ENCODE results near the gene ZNF280C. TPM values are rescaled to one million over a fixed set of nuclear protein-coding genes. Genes with fewer than 3 reads are reported as not detected.
A peak's percentile ranks its signal among the peaks of the same experiment; 100 is the strongest.

Gene ZNF280C
- total RNA-seq, 1 experiment from 2014 or later, result 4.6 TPM

GRCh38 chrX:130165181-130165702, 103.5 kb downstream of the ZNF280C start:
- H3K9me3 ChIP-seq (ENCODE audit: low read length), result no peaks in the 10 kb centered on the region
- no peaks in the 10 kb centered on the region for H3K27me3 ChIP-seq (ENCODE audit: low read length)
- TF ChIP-seq EZH2phosphoT487 (IDR thresholded peaks at IDR 0.05; ENCODE audit: borderline replicate concordance, low read length), result no peak
- no peak for TF ChIP-seq EZH2 (IDR thresholded peaks at IDR 0.05; ENCODE audit: low read length, unreplicated experiment)
- no peak for TF ChIP-seq CTCF (conservative IDR thresholded peaks at IDR 0.05; ENCODE audit: low read depth, low read length)
- intact Hi-C loops (cut with micrococcal nuclease), result loop anchor here (10.0 kb wide), 1 partner anchor 50 kb away; the partner anchor contains the start of gene ELF4
- H3K79me2 ChIP-seq (ENCODE audit: low read length), result peaks cover 45% of the 10 kb centered on the region
- H3K9me2 ChIP-seq (replicated peaks; ENCODE audit: low read length), result no peaks in the 10 kb centered on the region
- ChIA-PET CTCF (interaction anchor here (0.5 to 0.9 kb wide), 2 partner anchors 89 to 105 kb away, joined by 3 to 4 read pairs; no protein-coding TSS in a partner anchor), POLR2A (ENCODE audit: unreplicated experiment) (no interaction called here)
- TSS peak; percentile 79 for BruUV-seq (replicated peaks)
- peak overlapping the region; percentile 89 for H3K9ac ChIP-seq (ENCODE audit: low read length)
- DNase-seq (no peak), ATAC-seq (no peak)
- peak overlapping the region; percentile 92 for H2AFZ ChIP-seq (ENCODE audit: low read length)
- H4K20me1 ChIP-seq (ENCODE audit: low read length), result no peaks in the 10 kb centered on the region
- peaks cover 14% of the 10 kb centered on the region for H3K4me1 ChIP-seq (ENCODE audit: insufficient read depth, low read length)
- peak overlapping the region; percentile 93 for H3K4me2 ChIP-seq (ENCODE audit: low read length)
- no peaks in the 10 kb centered on the region for H3K36me3 ChIP-seq (ENCODE audit: low read depth, low read length)
- no peaks in the 10 kb centered on the region for H3F3A ChIP-seq (ENCODE audit: low read length, unreplicated experiment)
- peak overlapping the region; percentile 77 for H3K4me3 ChIP-seq (ENCODE audit: low read length)
- H3K27ac ChIP-seq (ENCODE audit: low read length), result peak overlapping the region; percentile 87

GRCh38 chrX:130163398-130163797, 105.3 kb downstream of the ZNF280C start:
- ATAC-seq, result no peak
- peaks cover 58% of the 10 kb centered on the region for H3K79me2 ChIP-seq (ENCODE audit: low read length)

More at GRCh38 chrX:130163398-130163797, 105.3 kb downstream of the ZNF280C start:
- H3K4me2 ChIP-seq (ENCODE audit: low read length), result peak overlapping the region; percentile 34; the same call in 1 of the 2 replicates
- BruUV-seq (replicated peaks), result no TSS peak
- H3K9me3 ChIP-seq (ENCODE audit: low read length), result no peaks in the 10 kb centered on the region
- H2AFZ ChIP-seq (ENCODE audit: low read length), result no peak overlapping the region
- no peaks in the 10 kb centered on the region for H3K9me2 ChIP-seq (replicated peaks; ENCODE audit: low read length)
- H3K9ac ChIP-seq (ENCODE audit: low read length), result no peak overlapping the region
- ChIA-PET CTCF (no interaction called here), POLR2A (ENCODE audit: unreplicated experiment) (no interaction called here)
- H3K27ac ChIP-seq (ENCODE audit: low read length), result no peak overlapping the region
- no peaks in the 10 kb centered on the region for H4K20me1 ChIP-seq (ENCODE audit: low read length)
- no peaks in the 10 kb centered on the region for H3K36me3 ChIP-seq (ENCODE audit: low read depth, low read length)
- H3F3A ChIP-seq (ENCODE audit: low read length, unreplicated experiment), result no peaks in the 10 kb centered on the region
- TF ChIP-seq EZH2 (IDR thresholded peaks at IDR 0.05; ENCODE audit: low read length, unreplicated experiment), result no peak
- no peak for TF ChIP-seq EZH2phosphoT487 (IDR thresholded peaks at IDR 0.05; ENCODE audit: borderline replicate concordance, low read length)
- TF ChIP-seq CTCF (conservative IDR thresholded peaks at IDR 0.05; ENCODE audit: low read depth, low read length), result no peak
- intact Hi-C loops (cut with micrococcal nuclease), result loop anchor here (10.0 kb wide), 1 partner anchor 49 kb away; the partner anchor contains the start of gene ELF4
- H3K27me3 ChIP-seq (ENCODE audit: low read length), result no peaks in the 10 kb centered on the region
- H3K4me1 ChIP-seq (ENCODE audit: insufficient read depth, low read length), result peaks cover 14% of the 10 kb centered on the region
- DNase-seq, result no peak
- H3K4me3 ChIP-seq (ENCODE audit: low read length), result no peak overlapping the region
